WTC11 (cell line): ENCODE measurements around the gene FLNA.

Experiments used
- NR1H2 ChIP-seq: sonication (generic); formaldehyde crosslinking; IDR thresholded peaks from 2 replicates; pipeline ENCODE4 v1.9.0; 2021; ENCODE audit warnings: mild to moderate bottlenecking, moderate library complexity, missing genetic modification reagents
- TEAD1 ChIP-seq: sonication (generic); formaldehyde crosslinking; IDR thresholded peaks from 2 replicates; pipeline ENCODE4 v1.8.0; 2022; ENCODE audit warnings: mild to moderate bottlenecking, missing genetic modification reagents
- TEAD4 ChIP-seq: sonication (generic); formaldehyde crosslinking; IDR thresholded peaks from 2 replicates; pipeline ENCODE4 v1.8.0; 2022; ENCODE audit warnings: mild to moderate bottlenecking, missing genetic modification reagents
- TF ChIP-seq, protein P1 (sequence below): fragments of 200-600 bp; IDR thresholded peaks from 2 replicates; pipeline ENCODE4 v1.8.0; 2022; ENCODE audit warnings: antibody characterized with exemption
- TF ChIP-seq, protein P2 (sequence below): sonication (generic); formaldehyde crosslinking; IDR thresholded peaks from 2 replicates; pipeline ENCODE4 v1.8.0; 2022; ENCODE audit warnings: mild to moderate bottlenecking, missing genetic modification reagents

DNA sequence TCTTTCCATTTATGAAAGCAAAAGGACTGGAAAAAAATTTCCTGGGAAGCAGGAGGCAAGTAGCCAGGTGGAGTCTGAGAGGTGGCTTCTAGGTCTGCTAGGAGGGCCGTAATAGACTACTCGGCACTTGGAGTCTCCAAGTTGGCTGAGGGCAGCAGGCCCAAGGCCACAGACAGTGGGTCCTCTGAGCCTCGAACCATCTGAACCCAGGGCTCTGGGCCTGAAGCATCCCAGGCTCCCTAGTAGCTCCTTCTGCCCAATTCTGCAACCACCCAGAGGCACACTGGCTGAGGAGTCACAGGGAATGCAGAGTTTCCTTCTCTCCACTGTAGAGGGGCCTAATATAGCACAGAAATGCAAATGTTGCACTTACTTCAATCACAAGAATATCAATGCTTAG lies 59.0 kb downstream of the FLNA start:
- no peak for TF ChIP-seq NR1H2
- TF ChIP-seq TEAD1 (CRISPR knock-in tag): no peak
- TF ChIP-seq, protein P1, sequence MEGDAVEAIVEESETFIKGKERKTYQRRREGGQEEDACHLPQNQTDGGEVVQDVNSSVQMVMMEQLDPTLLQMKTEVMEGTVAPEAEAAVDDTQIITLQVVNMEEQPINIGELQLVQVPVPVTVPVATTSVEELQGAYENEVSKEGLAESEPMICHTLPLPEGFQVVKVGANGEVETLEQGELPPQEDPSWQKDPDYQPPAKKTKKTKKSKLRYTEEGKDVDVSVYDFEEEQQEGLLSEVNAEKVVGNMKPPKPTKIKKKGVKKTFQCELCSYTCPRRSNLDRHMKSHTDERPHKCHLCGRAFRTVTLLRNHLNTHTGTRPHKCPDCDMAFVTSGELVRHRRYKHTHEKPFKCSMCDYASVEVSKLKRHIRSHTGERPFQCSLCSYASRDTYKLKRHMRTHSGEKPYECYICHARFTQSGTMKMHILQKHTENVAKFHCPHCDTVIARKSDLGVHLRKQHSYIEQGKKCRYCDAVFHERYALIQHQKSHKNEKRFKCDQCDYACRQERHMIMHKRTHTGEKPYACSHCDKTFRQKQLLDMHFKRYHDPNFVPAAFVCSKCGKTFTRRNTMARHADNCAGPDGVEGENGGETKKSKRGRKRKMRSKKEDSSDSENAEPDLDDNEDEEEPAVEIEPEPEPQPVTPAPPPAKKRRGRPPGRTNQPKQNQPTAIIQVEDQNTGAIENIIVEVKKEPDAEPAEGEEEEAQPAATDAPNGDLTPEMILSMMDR: no peak
- TF ChIP-seq, protein P2, sequence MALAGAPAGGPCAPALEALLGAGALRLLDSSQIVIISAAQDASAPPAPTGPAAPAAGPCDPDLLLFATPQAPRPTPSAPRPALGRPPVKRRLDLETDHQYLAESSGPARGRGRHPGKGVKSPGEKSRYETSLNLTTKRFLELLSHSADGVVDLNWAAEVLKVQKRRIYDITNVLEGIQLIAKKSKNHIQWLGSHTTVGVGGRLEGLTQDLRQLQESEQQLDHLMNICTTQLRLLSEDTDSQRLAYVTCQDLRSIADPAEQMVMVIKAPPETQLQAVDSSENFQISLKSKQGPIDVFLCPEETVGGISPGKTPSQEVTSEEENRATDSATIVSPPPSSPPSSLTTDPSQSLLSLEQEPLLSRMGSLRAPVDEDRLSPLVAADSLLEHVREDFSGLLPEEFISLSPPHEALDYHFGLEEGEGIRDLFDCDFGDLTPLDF (CRISPR knock-in tag): no peak
- no peak for TF ChIP-seq TEAD4 (CRISPR knock-in tag)
